ENCODE measurements around the gene PRR16.
"Not testable (repeated sequence)": the region's sequence is repeated elsewhere in the genome, so short reads cannot be mapped to it uniquely, and the experiment has no call there.

Gene PRR16

GRCh38 chr5:120463991-120464626 lies at the start of gene PRR16:
Gene PRR16, plus strand, starts transcription at chr5:120464300.
- DNase-seq = peak; percentile 87

GRCh38 chr5:120415985-120416384 lies 48.1 kb upstream of the PRR16 start:
- DNase-seq = no peak

GRCh38 chr5:120419127-120419526 lies 45.0 kb upstream of the PRR16 start:
- DNase-seq = no peak

GRCh38 chr5:120426633-120427275 lies 37.3 kb upstream of the PRR16 start:
- DNase-seq = not testable (repeated sequence)

- DNase-seq = no peak
Observed at GRCh38 chr5:120430572-120430971, 33.5 kb upstream of the PRR16 start.

GRCh38 chr5:120432861-120433260 lies 31.2 kb upstream of the PRR16 start:
- DNase-seq = no peak

GRCh38 chr5:120435129-120435528 lies 29.0 kb upstream of the PRR16 start:
- no peak for DNase-seq

- DNase-seq = peak; percentile 24
Observed at GRCh38 chr5:120436996-120437395, 27.1 kb upstream of the PRR16 start.

- no peak for DNase-seq
Observed at GRCh38 chr5:120442694-120443093, 21.4 kb upstream of the PRR16 start.

GRCh38 chr5:120443607-120444006 lies 20.5 kb upstream of the PRR16 start:
- DNase-seq = no peak

- peak; percentile 99 for DNase-seq
Observed at GRCh38 chr5:120446068-120446492, 18.0 kb upstream of the PRR16 start.

GRCh38 chr5:120446901-120447300 lies 17.2 kb upstream of the PRR16 start:
- no peak for DNase-seq

GRCh38 chr5:120447706-120448239 lies 16.3 kb upstream of the PRR16 start:
- peak; percentile 71 for DNase-seq

- DNase-seq = peak; percentile 56
Observed at GRCh38 chr5:120449501-120449900, 14.6 kb upstream of the PRR16 start.

GRCh38 chr5:120450910-120451309 lies 13.2 kb upstream of the PRR16 start:
- DNase-seq = no peak

- DNase-seq = no peak
Observed at GRCh38 chr5:120451445-120451844, 12.7 kb upstream of the PRR16 start.

- peak; percentile 49 for DNase-seq
Observed at GRCh38 chr5:120452471-120452870, 11.6 kb upstream of the PRR16 start.

GRCh38 chr5:120454094-120454798 lies 9.9 kb upstream of the PRR16 start:
- DNase-seq = peak; percentile 92

- DNase-seq = no peak
Observed at GRCh38 chr5:120456006-120456405, 8.1 kb upstream of the PRR16 start.

- DNase-seq = peak; percentile 77
Observed at GRCh38 chr5:120457839-120458507, 6.1 kb upstream of the PRR16 start.

GRCh38 chr5:120458508-120458847 lies 5.6 kb upstream of the PRR16 start:
- DNase-seq = not testable (repeated sequence)

GRCh38 chr5:120461251-120461650 lies 2.8 kb upstream of the PRR16 start:
- no peak for DNase-seq

GRCh38 chr5:120463006-120463680 lies 957 bp upstream of the PRR16 start:
- no peak for DNase-seq

All from HCEC 1CT (cell line).